ENCODE results near the gene PHACTR2.

Gene PHACTR2

GRCh38 chr6:143742070-143742954 lies 64.5 kb downstream of the PHACTR2 start:
- DNase-seq = no peak

- no peak for DNase-seq
These were observed 65.1 kb downstream of the PHACTR2 start for GRCh38 chr6:143742955-143743255.

- peak; percentile 17 for DNase-seq
These were observed 65.8 kb downstream of the PHACTR2 start for GRCh38 chr6:143743301-143744166.

GRCh38 chr6:143744551-143745165 lies 66.9 kb downstream of the PHACTR2 start:
- no peak for DNase-seq

- DNase-seq = peak; percentile 44
These were observed 67.7 kb downstream of the PHACTR2 start for GRCh38 chr6:143745166-143746133.

- no peak for DNase-seq
These were observed 68.7 kb downstream of the PHACTR2 start for GRCh38 chr6:143746202-143747119.

- no peak for DNase-seq
These were observed 69.6 kb downstream of the PHACTR2 start for GRCh38 chr6:143747347-143747842.

- no peak for DNase-seq
These were observed 72.1 kb downstream of the PHACTR2 start for GRCh38 chr6:143749891-143750290.

- no peak for DNase-seq
These were observed 73.1 kb downstream of the PHACTR2 start for GRCh38 chr6:143750877-143751276.

- no peak for DNase-seq
These were observed 74.7 kb downstream of the PHACTR2 start for GRCh38 chr6:143752459-143752858.

- DNase-seq = no peak
These were observed 75.9 kb downstream of the PHACTR2 start for GRCh38 chr6:143753678-143754077.

GRCh38 chr6:143754204-143754603 lies 76.4 kb downstream of the PHACTR2 start:
- no peak for DNase-seq

- no peak for DNase-seq
These were observed 77.6 kb downstream of the PHACTR2 start for GRCh38 chr6:143755301-143755744.

- DNase-seq = no peak
These were observed 79.6 kb downstream of the PHACTR2 start for GRCh38 chr6:143757346-143757832.

- DNase-seq = no peak
These were observed 80.8 kb downstream of the PHACTR2 start for GRCh38 chr6:143758551-143758950.

- no peak for DNase-seq
These were observed 81.9 kb downstream of the PHACTR2 start for GRCh38 chr6:143759666-143760065.

GRCh38 chr6:143761074-143761473 lies 83.3 kb downstream of the PHACTR2 start:
- no peak for DNase-seq

GRCh38 chr6:143762126-143762525 lies 84.4 kb downstream of the PHACTR2 start:
- DNase-seq = no peak

- DNase-seq = no peak
These were observed 87.8 kb downstream of the PHACTR2 start for GRCh38 chr6:143765422-143766184.

- DNase-seq = no peak
These were observed 88.4 kb downstream of the PHACTR2 start for GRCh38 chr6:143766185-143766553.
